ENCODE measurements around the gene NFIL3.
"Not testable (repeated sequence)": the region's sequence is repeated elsewhere in the genome, so short reads cannot be mapped to it uniquely, and the experiment has no call there.

The NFIL3 gene, protein sequence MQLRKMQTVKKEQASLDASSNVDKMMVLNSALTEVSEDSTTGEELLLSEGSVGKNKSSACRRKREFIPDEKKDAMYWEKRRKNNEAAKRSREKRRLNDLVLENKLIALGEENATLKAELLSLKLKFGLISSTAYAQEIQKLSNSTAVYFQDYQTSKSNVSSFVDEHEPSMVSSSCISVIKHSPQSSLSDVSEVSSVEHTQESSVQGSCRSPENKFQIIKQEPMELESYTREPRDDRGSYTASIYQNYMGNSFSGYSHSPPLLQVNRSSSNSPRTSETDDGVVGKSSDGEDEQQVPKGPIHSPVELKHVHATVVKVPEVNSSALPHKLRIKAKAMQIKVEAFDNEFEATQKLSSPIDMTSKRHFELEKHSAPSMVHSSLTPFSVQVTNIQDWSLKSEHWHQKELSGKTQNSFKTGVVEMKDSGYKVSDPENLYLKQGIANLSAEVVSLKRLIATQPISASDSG
- long read RNA-seq, donor 1, transcript NFIL3-201 (2 exons, 2,085 nt) = major isoform, 12 of 12 reads
- long read RNA-seq, donor 1, partial matches to known transcripts = 0 of 12 reads
- long read RNA-seq, donor 1, other reads (novel, unspliced or antisense) = 0 of 12 reads
- long read RNA-seq, donor 2, transcript NFIL3-201 (2 exons, 2,085 nt) = major isoform, 6 of 6 reads
- long read RNA-seq, donor 2, partial matches to known transcripts = 0 of 6 reads
- long read RNA-seq, donor 2, other reads (novel, unspliced or antisense) = 0 of 6 reads
- long read RNA-seq, donor 3, partial matches to known transcripts = 0 of 3 reads
- long read RNA-seq, donor 3, other reads (novel, unspliced or antisense) = 0 of 3 reads
- long read RNA-seq, donor 4, partial matches to known transcripts = 0 of 3 reads
- long read RNA-seq, donor 4, other reads (novel, unspliced or antisense) = 0 of 3 reads
- long read RNA-seq, donor 5, transcript NFIL3-201 (2 exons, 2,085 nt) = major isoform, 9 of 9 reads
- long read RNA-seq, donor 5, partial matches to known transcripts = 0 of 9 reads
- long read RNA-seq, donor 5, other reads (novel, unspliced or antisense) = 0 of 9 reads
- long read RNA-seq, donor 6, transcript NFIL3-201 (2 exons, 2,085 nt) = major isoform, 11 of 11 reads
- long read RNA-seq, donor 6, partial matches to known transcripts = 0 of 11 reads
- long read RNA-seq, donor 6, other reads (novel, unspliced or antisense) = 0 of 11 reads
- long read RNA-seq, donor 7, transcript NFIL3-201 (2 exons, 2,085 nt) = major isoform, 16 of 16 reads
- long read RNA-seq, donor 7, partial matches to known transcripts = 0 of 16 reads
- long read RNA-seq, donor 7, other reads (novel, unspliced or antisense) = 0 of 16 reads
- long read RNA-seq, donor 8, transcript NFIL3-201 (2 exons, 2,085 nt) = major isoform, 16 of 16 reads
- long read RNA-seq, donor 8, partial matches to known transcripts = 0 of 16 reads
- long read RNA-seq, donor 8, other reads (novel, unspliced or antisense) = 0 of 16 reads

DNA sequence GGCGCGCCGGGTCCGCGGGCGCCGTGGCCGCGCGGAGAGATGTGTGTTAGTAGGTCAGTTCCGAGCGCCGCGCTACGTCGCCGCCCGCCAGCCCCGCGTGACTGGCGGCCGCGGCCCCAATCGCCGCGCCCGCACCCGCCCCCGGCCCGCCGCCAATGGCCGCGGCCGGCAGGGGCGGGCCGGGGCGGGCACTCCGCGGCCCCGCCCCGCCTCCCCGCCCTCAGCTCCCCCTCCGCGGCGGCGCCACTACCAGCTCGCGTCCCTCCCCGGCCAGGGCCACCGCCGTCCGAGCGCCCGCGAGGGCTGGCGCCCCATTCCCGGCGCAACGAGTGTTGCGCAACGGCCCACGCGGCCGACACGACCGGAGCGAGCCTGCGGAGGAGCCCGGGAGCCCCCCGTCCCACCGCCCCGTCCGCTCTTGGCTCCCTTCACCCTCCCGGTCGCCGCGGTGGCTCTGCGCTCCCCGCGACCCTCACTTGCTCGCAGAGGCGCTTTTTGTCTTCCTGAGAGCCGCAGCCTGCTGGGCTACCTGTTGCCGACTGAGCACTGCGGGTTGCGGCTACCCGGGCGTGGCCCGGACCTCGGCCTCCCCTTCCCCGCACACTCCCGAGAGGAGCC lies at the start of gene NFIL3:
Gene NFIL3 (minus strand): TSS at position 48 of the 618 bp plus-strand sequence. CDS start 13,098 bp downstream, outside the sequence.
- peak; percentile 96 for DNase-seq

- not testable (repeated sequence) for DNase-seq
Measured at GRCh38 chr9:91471524-91471923, 47.9 kb upstream of the NFIL3 start.

DNA sequence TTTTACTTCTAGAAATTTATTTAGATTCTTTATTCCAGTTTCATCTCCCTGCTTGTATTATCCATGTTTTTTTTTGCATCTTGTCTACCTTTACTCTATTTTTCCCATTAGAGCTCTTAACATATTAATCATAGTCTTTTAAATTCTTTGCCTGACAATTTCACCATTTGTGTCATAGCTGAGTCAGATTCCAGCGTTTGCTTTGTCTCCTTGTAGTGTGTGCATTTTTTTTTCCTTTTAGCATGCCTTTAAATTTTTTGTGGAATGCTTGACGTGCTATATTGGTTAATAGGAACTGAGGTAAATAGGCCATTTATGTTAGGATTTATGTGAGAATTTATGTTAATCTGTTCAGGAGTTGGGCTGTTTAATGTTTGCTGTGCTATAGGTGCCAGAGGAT lies 41.8 kb upstream of the NFIL3 start:
- no peak for DNase-seq

- no peak for DNase-seq
Measured at GRCh38 chr9:91458906-91459305, 35.3 kb upstream of the NFIL3 start.

GRCh38 chr9:91452844-91453243 lies 29.2 kb upstream of the NFIL3 start:
- DNase-seq = no peak

GRCh38 chr9:91451431-91452270 lies 28.0 kb upstream of the NFIL3 start:
- no peak for DNase-seq

- DNase-seq = no peak
Measured at GRCh38 chr9:91445135-91445534, 21.5 kb upstream of the NFIL3 start.

- DNase-seq = no peak
Measured at GRCh38 chr9:91443994-91444392, 20.4 kb upstream of the NFIL3 start.

DNA sequence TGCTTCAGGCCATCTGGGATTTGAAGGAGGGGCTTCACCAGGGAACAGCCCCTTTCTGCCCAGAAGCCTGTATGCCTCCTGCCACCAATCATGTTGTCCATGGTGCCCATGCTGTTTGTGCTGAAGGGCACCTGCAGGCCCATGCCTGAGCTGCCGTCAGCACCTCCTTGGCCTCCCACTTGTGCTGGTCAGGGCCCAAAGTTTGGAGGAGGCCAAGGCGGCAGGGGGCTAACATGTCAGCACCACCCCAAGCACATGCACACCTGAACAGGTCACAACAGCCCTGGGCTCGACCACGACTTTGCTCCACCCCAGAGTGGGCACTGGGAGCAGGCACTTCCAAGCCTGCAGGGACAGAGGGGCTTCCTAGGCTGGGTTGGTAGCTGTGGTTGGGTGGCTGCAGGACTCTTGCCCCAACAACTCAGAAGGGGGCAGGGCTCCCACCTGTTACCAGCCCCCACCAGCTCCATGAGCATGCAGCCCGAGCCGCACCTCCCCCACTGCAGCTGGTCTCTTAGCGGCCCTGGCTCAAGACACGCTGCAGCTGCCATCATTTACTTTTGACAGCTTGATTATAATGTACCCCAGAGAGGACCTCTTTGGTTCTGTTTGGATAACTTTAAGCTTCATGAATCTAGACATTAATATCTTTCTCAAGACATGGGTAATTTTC lies 19.8 kb upstream of the NFIL3 start:
- DNase-seq = no peak

DNA sequence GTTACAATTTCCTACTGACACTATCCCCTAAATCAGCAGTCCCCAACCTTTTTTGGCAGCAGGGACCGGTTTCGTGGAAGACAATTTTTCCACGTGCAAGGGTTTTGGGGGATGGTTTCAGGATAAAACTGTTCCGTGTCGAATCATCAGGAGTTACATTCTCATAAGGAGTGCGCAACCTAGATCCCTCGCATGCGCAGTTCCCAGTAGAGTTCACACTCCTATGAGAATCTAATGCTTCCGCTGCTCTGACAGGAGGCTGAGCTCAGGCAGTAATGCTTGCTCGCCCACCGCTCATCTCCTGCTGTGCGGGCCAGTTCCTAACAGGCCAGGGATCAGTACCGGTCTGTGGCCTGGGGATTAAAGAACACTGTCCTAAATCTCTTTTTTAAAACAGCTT lies 13.2 kb upstream of the NFIL3 start:
- DNase-seq = no peak

DNA sequence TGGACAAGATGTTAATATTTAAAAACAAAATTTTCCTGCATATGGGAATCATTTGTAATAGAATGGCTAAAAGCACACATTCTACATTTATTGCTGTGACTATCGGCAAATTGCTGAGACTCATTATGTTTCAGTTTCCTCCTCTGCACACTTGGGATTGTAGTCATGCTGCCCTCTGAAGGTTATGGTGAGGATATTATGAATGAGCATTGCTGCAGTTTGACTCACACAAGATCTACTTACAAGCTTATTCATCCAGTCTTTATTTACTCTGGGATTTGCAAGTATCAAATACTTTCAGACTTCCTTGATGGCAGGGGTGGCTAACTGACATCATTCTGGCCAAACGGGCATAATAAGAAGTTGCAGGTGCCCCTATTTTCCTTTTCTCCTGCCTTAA lies 9.5 kb upstream of the NFIL3 start:
- no peak for DNase-seq

GRCh38 chr9:91431485-91431884 lies 7.9 kb upstream of the NFIL3 start:
- no peak for DNase-seq

DNA sequence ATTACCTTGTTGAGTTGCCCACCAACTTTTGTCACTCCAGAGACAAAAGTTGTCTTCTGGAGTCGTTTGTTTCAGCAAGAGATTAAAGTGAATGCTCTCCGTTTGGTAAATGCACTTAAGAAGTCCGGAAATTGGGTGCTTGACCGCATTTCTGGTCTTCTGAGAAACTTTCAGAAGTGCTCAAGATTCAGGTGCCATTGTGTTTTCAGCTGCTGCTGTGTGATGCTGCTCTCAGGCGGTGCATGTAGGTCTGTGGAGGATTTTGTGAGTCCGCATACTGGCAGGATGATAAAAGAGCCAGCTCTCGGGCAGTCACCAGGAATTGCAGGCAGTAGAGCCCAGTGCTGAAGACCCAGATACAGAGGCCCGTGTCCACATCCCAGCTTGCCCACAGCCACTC lies 5.9 kb upstream of the NFIL3 start:
- DNase-seq = no peak

- no peak for DNase-seq
Measured at GRCh38 chr9:91428927-91429351, 5.3 kb upstream of the NFIL3 start.

DNA sequence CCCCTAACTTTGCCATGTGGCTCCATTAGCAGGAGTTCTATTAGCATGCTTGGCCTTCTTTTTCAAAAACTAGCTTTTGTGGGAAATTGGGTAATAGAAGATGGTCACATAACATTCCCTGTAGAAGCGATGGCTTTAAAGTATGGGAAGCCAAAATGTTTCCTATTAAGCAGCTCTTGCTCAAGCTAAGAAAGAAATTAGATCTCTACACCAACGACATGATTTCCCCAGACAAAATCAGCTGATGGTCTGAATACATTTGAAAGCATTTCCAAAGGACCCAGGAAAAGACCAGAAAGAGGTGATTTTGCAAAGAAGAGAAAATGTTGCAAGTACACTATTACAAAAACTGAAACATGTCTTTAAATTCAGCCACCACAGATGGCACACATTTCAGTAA lies 4.8 kb upstream of the NFIL3 start:
- no peak for DNase-seq

DNA sequence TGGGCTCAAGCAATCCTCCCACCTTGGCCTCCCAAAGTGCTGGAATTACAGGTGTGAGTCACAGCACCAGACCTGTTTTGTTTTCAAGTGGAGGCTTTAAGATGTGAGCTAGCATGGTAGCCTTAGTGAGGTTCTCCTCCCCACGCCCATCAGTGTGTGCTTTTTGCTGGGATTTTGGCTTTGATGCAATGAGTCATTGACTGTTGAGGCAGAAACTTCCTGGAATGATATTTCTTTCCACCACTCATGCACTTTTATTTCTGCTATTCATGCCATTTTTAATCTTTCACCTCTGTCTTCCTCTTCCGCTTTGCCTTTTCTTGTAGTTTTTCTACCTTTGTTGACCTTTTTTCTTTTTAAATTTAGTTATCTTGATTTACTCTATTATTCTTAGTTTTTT lies 4.2 kb upstream of the NFIL3 start:
- no peak for DNase-seq

- DNase-seq = peak; percentile 38
Measured at GRCh38 chr9:91426123-91426745, 2.6 kb upstream of the NFIL3 start.

- DNase-seq = no peak
Measured at GRCh38 chr9:91425271-91425670, 1.6 kb upstream of the NFIL3 start.

GRCh38 chr9:91424403-91425176 lies 958 bp upstream of the NFIL3 start:
- DNase-seq = peak; percentile 86

Measured in right kidney (tissue), 9 donors.